Type B pancreatic cell (in vitro differentiated cells): Measurements from ENCODE around the gene MAB21L2. TPM values are rescaled to one million over a fixed set of nuclear protein-coding genes. Genes with fewer than 3 reads are reported as not detected.

ENCODE experiments used
- DNase-seq: peaks from one replicate; pipeline ENCODE4 v3.0.0; 2021; ENCODE audit warnings: mixed read lengths; ENCODE audit not compliant: unreplicated experiment; ENCODE audit errors: extremely low spot score
- H3K27ac Mint-ChIP-seq: 2 replicates; pipeline ENCODE4 v1.8.0; 2021; ENCODE audit warnings: mild to moderate bottlenecking, mixed read lengths
- H3K27me3 Mint-ChIP-seq: 2 replicates; pipeline ENCODE4 v1.8.0; 2021; ENCODE audit warnings: mixed read lengths
- H3K36me3 Mint-ChIP-seq: 2 replicates; pipeline ENCODE4 v1.8.0; 2021; ENCODE audit warnings: mixed read lengths
- H3K4me1 Mint-ChIP-seq: one replicate; pipeline ENCODE4 v1.8.0; 2021; ENCODE audit warnings: mixed read lengths; ENCODE audit not compliant: unreplicated experiment
- H3K4me3 Mint-ChIP-seq: 2 replicates; pipeline ENCODE4 v1.8.0; 2021; ENCODE audit warnings: mild to moderate bottlenecking, mixed read lengths
- H3K9me3 Mint-ChIP-seq: 2 replicates; pipeline ENCODE4 v1.8.0; 2021; ENCODE audit warnings: mixed read lengths
- CTCF ChIP-seq: fragments of 200-600 bp; sonication (generic); conservative IDR thresholded peaks from 2 replicates; pipeline ENCODE4 v1.5.0; 2021; ENCODE audit warnings: antibody characterized with exemption, mild to moderate bottlenecking
- total RNA-seq: library from RNA; stranded (reverse); gene quantifications from 2 replicates; pipeline ENCODE4 v1.2.1, GENCODE V29; 2021; ENCODE audit warnings: low replicate concordance

The MAB21L2 gene
- total RNA-seq, 1 donor from 2014 or later, result 114 TPM

- H3K4me1 Mint-ChIP-seq, result peaks cover 22% of the 10 kb centered on the region
- H3K9me3 Mint-ChIP-seq, result no peaks in the 10 kb centered on the region
- no peak for TF ChIP-seq CTCF
- no peak for DNase-seq
- peaks cover 47% of the 10 kb centered on the region for H3K27me3 Mint-ChIP-seq
- H3K4me3 Mint-ChIP-seq, result peak overlapping the region; percentile 87
- H3K36me3 Mint-ChIP-seq, result peaks cover 57% of the 10 kb centered on the region
- H3K27ac Mint-ChIP-seq, result peak overlapping the region; percentile 54
Measured at GRCh38 chr4:150588316-150588715, 6.4 kb downstream of the MAB21L2 start.

GRCh38 chr4:150589157-150589556, 7.2 kb downstream of the MAB21L2 start:
- no peaks in the 10 kb centered on the region for H3K9me3 Mint-ChIP-seq
- H3K4me3 Mint-ChIP-seq, result peak overlapping the region; percentile 87
- DNase-seq, result no peak
- peaks cover 48% of the 10 kb centered on the region for H3K36me3 Mint-ChIP-seq
- peaks cover 17% of the 10 kb centered on the region for H3K4me1 Mint-ChIP-seq
- H3K27ac Mint-ChIP-seq, result no peak overlapping the region
- peaks cover 39% of the 10 kb centered on the region for H3K27me3 Mint-ChIP-seq
- TF ChIP-seq CTCF, result no peak

- peak overlapping the region; percentile 79 for H3K27ac Mint-ChIP-seq
- H3K9me3 Mint-ChIP-seq, result no peaks in the 10 kb centered on the region
- H3K36me3 Mint-ChIP-seq, result peaks cover 39% of the 10 kb centered on the region
- H3K4me3 Mint-ChIP-seq, result peak overlapping the region; percentile 77
- H3K27me3 Mint-ChIP-seq, result peaks cover 27% of the 10 kb centered on the region
- DNase-seq, result no peak
- H3K4me1 Mint-ChIP-seq, result peaks cover 17% of the 10 kb centered on the region
- no peak for TF ChIP-seq CTCF
Measured at GRCh38 chr4:150590631-150591030, 8.7 kb downstream of the MAB21L2 start.

- no peaks in the 10 kb centered on the region for H3K9me3 Mint-ChIP-seq
- TF ChIP-seq CTCF, result peak; percentile 46
- peaks cover 17% of the 10 kb centered on the region for H3K4me1 Mint-ChIP-seq
- no peak for DNase-seq
- peaks cover 19% of the 10 kb centered on the region for H3K27me3 Mint-ChIP-seq
- peaks cover 31% of the 10 kb centered on the region for H3K36me3 Mint-ChIP-seq
- peak overlapping the region; percentile 77 for H3K4me3 Mint-ChIP-seq
- H3K27ac Mint-ChIP-seq, result peak overlapping the region; percentile 79
Measured at GRCh38 chr4:150591406-150591805, 9.5 kb downstream of the MAB21L2 start.

GRCh38 chr4:150591904-150592303, 10.0 kb downstream of the MAB21L2 start:
- no peaks in the 10 kb centered on the region for H3K9me3 Mint-ChIP-seq
- peaks cover 17% of the 10 kb centered on the region for H3K4me1 Mint-ChIP-seq
- peak overlapping the region; percentile 79 for H3K27ac Mint-ChIP-seq
- H3K27me3 Mint-ChIP-seq, result peaks cover 16% of the 10 kb centered on the region
- peak; percentile 20 for TF ChIP-seq CTCF
- peaks cover 28% of the 10 kb centered on the region for H3K36me3 Mint-ChIP-seq
- DNase-seq, result no peak
- H3K4me3 Mint-ChIP-seq, result peak overlapping the region; percentile 77

- Mint-ChIP-seq H3K4me3 (no peak overlapping the region), H3K9me3 (no peaks in the 10 kb centered on the region), H3K27me3 (no peaks in the 10 kb centered on the region), H3K27ac (no peak overlapping the region), H3K36me3 (peaks cover 10% of the 10 kb centered on the region), H3K4me1 (peaks cover 26% of the 10 kb centered on the region)
- TF ChIP-seq CTCF, result peak; percentile 36
- no peak for DNase-seq
Measured at GRCh38 chr4:150593996-150594395, 12.0 kb downstream of the MAB21L2 start.
